Prostate gland (tissue), 2 donors: Measurements from ENCODE around the gene NRXN3.

Experiments
- POLR2A ChIP-seq: fragments of 450-650 bp; IDR thresholded peaks from one replicate; pipeline ENCODE4 v1.6.1; 2016; ENCODE audit warnings: antibody characterized with exemption, mild to moderate bottlenecking
- POLR2AphosphoS5 ChIP-seq: sonication (generic); formaldehyde crosslinking; IDR thresholded peaks from one replicate; pipeline ENCODE4 v1.6.1; 2017; ENCODE audit warnings: antibody characterized with exemption
- TF ChIP-seq, protein P1 (sequence below), 4 experiments: fragments of 200-600 bp in 2 of 4; fragments of 450-650 bp in 2 of 4; sonication (generic) in 2 of 4; IDR thresholded peaks; 1 replicate in 3 of 4; 2 replicates in 1 of 4; pipeline ENCODE4 v1.5.1; 2016 to 2019; ENCODE audit warnings: antibody characterized with exemption in 4 of 4, mild to moderate bottlenecking in 2 of 4, moderate library complexity in 2 of 4

DNA sequence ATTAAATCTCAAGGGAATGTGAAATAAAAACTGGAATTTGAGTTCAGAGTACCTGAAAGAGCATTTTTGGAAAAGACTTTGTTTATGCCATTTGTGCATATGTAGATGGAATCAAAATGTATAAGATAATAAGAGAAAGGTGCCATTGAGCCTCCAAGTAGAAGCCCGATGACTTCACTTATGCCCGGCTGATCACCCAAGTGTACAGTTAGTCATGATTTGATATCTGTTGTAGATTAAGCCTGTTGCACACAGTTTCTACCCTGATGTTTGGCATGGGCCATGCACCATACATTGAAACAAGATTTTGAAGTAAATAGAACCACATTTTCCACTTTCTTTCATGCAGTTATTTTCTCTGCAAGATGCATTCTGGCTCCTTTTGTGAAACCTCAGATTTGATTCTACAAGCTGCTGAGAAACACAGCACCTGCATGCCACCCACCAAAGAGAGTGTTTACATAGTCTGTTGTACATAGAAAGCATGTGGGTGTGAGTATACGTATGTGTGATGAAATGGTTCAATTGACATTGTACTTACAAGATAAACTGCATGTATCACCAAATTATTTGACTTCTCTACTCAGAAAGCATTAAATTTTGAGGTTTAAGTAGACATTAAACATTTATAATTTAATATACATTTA is 1268.6 kb downstream of the NRXN3 start:
- TF ChIP-seq, protein P1, sequence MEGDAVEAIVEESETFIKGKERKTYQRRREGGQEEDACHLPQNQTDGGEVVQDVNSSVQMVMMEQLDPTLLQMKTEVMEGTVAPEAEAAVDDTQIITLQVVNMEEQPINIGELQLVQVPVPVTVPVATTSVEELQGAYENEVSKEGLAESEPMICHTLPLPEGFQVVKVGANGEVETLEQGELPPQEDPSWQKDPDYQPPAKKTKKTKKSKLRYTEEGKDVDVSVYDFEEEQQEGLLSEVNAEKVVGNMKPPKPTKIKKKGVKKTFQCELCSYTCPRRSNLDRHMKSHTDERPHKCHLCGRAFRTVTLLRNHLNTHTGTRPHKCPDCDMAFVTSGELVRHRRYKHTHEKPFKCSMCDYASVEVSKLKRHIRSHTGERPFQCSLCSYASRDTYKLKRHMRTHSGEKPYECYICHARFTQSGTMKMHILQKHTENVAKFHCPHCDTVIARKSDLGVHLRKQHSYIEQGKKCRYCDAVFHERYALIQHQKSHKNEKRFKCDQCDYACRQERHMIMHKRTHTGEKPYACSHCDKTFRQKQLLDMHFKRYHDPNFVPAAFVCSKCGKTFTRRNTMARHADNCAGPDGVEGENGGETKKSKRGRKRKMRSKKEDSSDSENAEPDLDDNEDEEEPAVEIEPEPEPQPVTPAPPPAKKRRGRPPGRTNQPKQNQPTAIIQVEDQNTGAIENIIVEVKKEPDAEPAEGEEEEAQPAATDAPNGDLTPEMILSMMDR (IDR thresholded peaks at IDR 0.05), result no peak
- TF ChIP-seq POLR2A, result no peak
- TF ChIP-seq POLR2AphosphoS5, result no peak
